Retinal pigment epithelial cell (primary cell): ENCODE data around the gene SLCO2B1.

Experiments used
- DNase-seq: peaks from one replicate; pipeline ENCODE4 v3.0.0-alpha.2; 2010; ENCODE audit warnings: low read depth
- H3K4me3 ChIP-seq: 2 replicates; pipeline ENCODE4 v1.5.1; 2011; ENCODE audit warnings: mild to moderate bottlenecking, low read length, control low read depth, moderate library complexity
- CTCF ChIP-seq: conservative IDR thresholded peaks from 2 replicates; pipeline ENCODE4 v1.5.1; 2011; ENCODE audit warnings: low read depth, low read length, control low read depth, inconsistent platforms

SLCO2B1 gene

GRCh38 chr11:75155570-75156422 is 4.9 kb downstream of the SLCO2B1 start:
- DNase-seq = no peak
- H3K4me3 ChIP-seq = no peak overlapping the region
- no peak for TF ChIP-seq CTCF

GRCh38 chr11:75158241-75158640 is 7.3 kb downstream of the SLCO2B1 start:
- no peak for TF ChIP-seq CTCF
- DNase-seq = no peak
- H3K4me3 ChIP-seq = no peak overlapping the region

GRCh38 chr11:75158696-75159150 is 7.8 kb downstream of the SLCO2B1 start:
- no peak for DNase-seq
- no peak overlapping the region for H3K4me3 ChIP-seq
- TF ChIP-seq CTCF = no peak

- no peak for TF ChIP-seq CTCF
- H3K4me3 ChIP-seq = no peak overlapping the region
- DNase-seq = no peak
Observed at GRCh38 chr11:75159151-75159953, 8.4 kb downstream of the SLCO2B1 start.

- no peak for TF ChIP-seq CTCF
- DNase-seq = no peak
- H3K4me3 ChIP-seq = no peak overlapping the region
Observed at GRCh38 chr11:75160220-75160757, 9.4 kb downstream of the SLCO2B1 start.

GRCh38 chr11:75160880-75161279 is 10.0 kb downstream of the SLCO2B1 start:
- no peak overlapping the region for H3K4me3 ChIP-seq
- DNase-seq = no peak
- no peak for TF ChIP-seq CTCF
